Measurements from ENCODE around the gene DCUN1D3. TPM values are rescaled to one million over a fixed set of nuclear protein-coding genes. Genes with fewer than 3 reads are reported as not detected.

DCUN1D3 gene
- total and polyA plus RNA-seq, 8 donors, result 1.4 to 25.7 (median 7.7) TPM

DNA sequence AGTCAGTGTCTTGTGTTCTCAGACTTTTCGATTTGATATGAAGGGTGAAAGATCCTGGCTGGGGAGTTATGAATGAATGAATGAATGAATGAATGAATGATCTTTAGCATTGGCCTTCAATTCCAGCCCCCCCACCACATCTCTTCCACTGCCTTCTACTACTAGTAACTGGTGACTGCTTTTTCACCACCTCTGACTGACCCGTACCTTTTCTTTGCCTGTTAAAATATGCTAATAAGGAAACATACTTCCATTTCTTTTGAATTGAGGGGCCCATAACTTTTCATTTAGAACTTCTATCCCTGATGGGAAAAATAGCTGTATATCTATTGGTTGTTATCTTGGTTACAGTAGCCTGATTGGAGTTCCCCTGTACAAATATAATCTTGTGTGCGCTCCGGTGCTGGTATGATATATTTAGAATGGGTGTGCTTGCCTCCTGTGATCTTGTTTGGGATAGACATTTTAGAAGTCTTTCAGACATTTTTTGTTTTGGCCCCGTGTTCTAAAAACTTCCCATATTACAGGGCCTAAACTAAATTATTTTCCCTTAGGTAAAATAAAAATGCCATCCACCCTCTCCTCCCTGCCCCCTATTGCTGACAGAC is 3.8 kb upstream of the DCUN1D3 start:
- TF ChIP-seq POLR2AphosphoS5 (IDR thresholded peaks at IDR 0.05) (no peak), CTCF (IDR thresholded peaks at IDR 0.05) (no peak), POLR2A (IDR thresholded peaks at IDR 0.05) (no peak), EP300 (IDR thresholded peaks at IDR 0.05) (no peak)
- intact Hi-C loops (cut with DNase I; ENCODE audit: low total_unique reads), result loop anchor here (10.0 kb wide), 1 partner anchor 49 kb away; no protein-coding TSS in a partner anchor
- Histone ChIP-seq H3K9me3 (no peaks in the 10 kb centered on the region), H3K4me3 (peak overlapping the region in 1 of 4 donors; percentile 11), H3K27ac (peak overlapping the region in 4 of 5 donors; percentile 98 to 99 (median 98)), H3K27me3 (no peaks in the 10 kb centered on the region), H3K4me1 (peaks cover 64 to 85% (median 74%) of the 10 kb centered on the region in 4 donors), H3K36me3 (no peaks in the 10 kb centered on the region)
- WGBS, 5 donors, result 12 to 32% (median 30%) methylated on average over 5 of the region's 5 CpGs
- no peak for DNase-seq

DNA sequence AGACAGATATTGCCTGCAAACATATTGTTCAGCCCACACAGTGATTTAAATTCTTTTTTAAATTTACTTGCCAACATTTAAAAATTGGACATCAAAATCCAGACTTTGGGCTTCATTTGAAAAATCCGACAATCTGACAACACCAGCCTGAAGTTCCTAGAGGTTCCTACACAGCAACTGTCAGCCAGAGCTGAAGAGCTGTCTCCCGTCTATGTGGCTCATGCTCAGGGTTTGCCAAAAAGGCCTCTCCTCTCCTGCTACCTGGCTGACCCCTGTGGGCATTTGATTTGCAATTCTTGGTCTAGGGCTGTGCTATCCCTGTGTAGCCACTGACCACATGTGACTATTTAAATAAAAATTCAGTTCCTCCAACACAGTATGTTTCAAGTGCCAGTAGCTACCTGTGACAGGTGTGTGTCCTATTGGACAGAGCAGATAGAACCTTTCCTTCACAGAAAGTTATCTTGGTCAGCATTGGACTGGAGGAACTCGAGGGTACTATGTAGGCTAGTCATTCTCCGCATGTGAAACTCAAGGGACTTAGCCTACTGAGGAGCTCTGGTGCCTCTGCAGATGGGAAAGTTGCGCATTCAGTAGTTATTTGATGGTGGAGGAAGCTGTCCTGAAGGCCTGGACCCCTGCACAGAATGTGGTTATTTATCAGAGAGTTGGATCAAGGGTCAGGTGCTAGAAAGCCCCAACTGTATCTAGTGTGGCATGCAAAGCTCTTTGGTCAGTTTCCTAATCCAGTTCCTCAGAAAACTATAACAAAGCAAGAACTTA is 3.1 kb upstream of the DCUN1D3 start:
- intact Hi-C loops (cut with DNase I; ENCODE audit: low total_unique reads), result loop anchor here (10.0 kb wide), 1 partner anchor 49 kb away; no protein-coding TSS in a partner anchor
- H3K4me3 ChIP-seq, result no peak overlapping the region

DNA sequence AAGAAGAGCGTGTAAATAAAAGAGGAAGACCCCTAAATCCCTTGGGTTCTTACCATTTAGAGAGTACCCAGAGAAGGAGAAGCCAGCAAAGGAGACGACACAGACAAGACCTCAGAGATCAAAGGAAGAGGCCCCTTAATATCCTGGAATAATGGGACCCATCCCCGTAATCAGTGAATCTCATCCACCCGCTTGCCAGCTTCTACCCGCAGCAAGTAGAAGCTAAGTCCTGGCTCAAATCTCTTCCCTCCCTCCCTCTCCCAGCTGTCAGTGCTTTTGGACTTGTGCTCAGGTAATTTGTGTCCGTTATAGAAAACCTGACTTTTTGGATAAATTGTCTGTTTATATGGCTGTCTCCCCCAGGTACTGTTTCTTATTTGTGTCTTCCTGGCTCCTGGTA is 2.3 kb upstream of the DCUN1D3 start:
- WGBS, 5 donors, result 79 to 91% (median 90%) methylated on average over 6 of the region's 6 CpGs
- TF ChIP-seq POLR2A (IDR thresholded peaks at IDR 0.05) (no peak), EP300 (IDR thresholded peaks at IDR 0.05) (no peak), CTCF (IDR thresholded peaks at IDR 0.05) (no peak), POLR2AphosphoS5 (IDR thresholded peaks at IDR 0.05) (no peak)

More for the DNA sequence above, 3.1 kb upstream of the DCUN1D3 start:
- no peaks in the 10 kb centered on the region for H3K27me3 ChIP-seq
- DNase-seq, result no peak
- peaks cover 71 to 86% (median 80%) of the 10 kb centered on the region in 4 donors for H3K4me1 ChIP-seq
- no peaks in the 10 kb centered on the region for H3K36me3 ChIP-seq
- TF ChIP-seq EP300 (IDR thresholded peaks at IDR 0.05) (no peak), POLR2AphosphoS5 (IDR thresholded peaks at IDR 0.05) (no peak), POLR2A (IDR thresholded peaks at IDR 0.05) (no peak), CTCF (IDR thresholded peaks at IDR 0.05) (no peak)
- H3K9me3 ChIP-seq, result no peaks in the 10 kb centered on the region
- peak overlapping the region in 4 of 5 donors; percentile 98 to 99 (median 98) for H3K27ac ChIP-seq
- WGBS, 5 donors, result 66 to 80% (median 77%) methylated on average over 5 of the region's 5 CpGs

GRCh38 chr16:20901436-20902112 is 1.4 kb upstream of the DCUN1D3 start:
- peaks cover 0 to 9% (median 2%) of the 10 kb centered on the region in 4 donors for H3K36me3 ChIP-seq
- peak overlapping the region; percentile 98 to 99 (median 99) for H3K27ac ChIP-seq
- intact Hi-C loops (cut with DNase I; ENCODE audit: low total_unique reads), result loop anchor here (10.0 kb wide), 1 partner anchor 47 kb away; no protein-coding TSS in a partner anchor
- no peaks in the 10 kb centered on the region for H3K9me3 ChIP-seq
- no peaks in the 10 kb centered on the region for H3K27me3 ChIP-seq
- WGBS, 5 donors, result 15 to 24% (median 22%) methylated on average over 27 of the region's 27 CpGs
- DNase-seq, result peak; percentile 68 to 85
- peaks cover 77 to 86% (median 85%) of the 10 kb centered on the region in 4 donors for H3K4me1 ChIP-seq
- TF ChIP-seq CTCF (IDR thresholded peaks at IDR 0.05), result no peak
- TF ChIP-seq POLR2AphosphoS5 (IDR thresholded peaks at IDR 0.05), result peak in 2 of 3 donors; percentile 49 to 56
- peak in 1 of 4 donors; percentile 12 for TF ChIP-seq POLR2A (IDR thresholded peaks at IDR 0.05)
- no peak for TF ChIP-seq EP300 (IDR thresholded peaks at IDR 0.05)
- H3K4me3 ChIP-seq, result peak overlapping the region; percentile 62 to 84 (median 69)

More for the DNA sequence above, 2.3 kb upstream of the DCUN1D3 start:
- Histone ChIP-seq H3K4me1 (peaks cover 79 to 86% (median 84%) of the 10 kb centered on the region in 4 donors), H3K4me3 (peak overlapping the region in 1 of 4 donors; percentile 62), H3K27me3 (no peaks in the 10 kb centered on the region), H3K36me3 (peaks cover 0 to 2% (median 0%) of the 10 kb centered on the region in 4 donors), H3K27ac (peak overlapping the region; percentile 32 to 99 (median 98)), H3K9me3 (no peaks in the 10 kb centered on the region)
- intact Hi-C loops (cut with DNase I; ENCODE audit: low total_unique reads), result loop anchor here (10.0 kb wide), 1 partner anchor 48 kb away; no protein-coding TSS in a partner anchor
- DNase-seq, result no peak
